Measurements from ENCODE around the gene CHST11.

DNA sequence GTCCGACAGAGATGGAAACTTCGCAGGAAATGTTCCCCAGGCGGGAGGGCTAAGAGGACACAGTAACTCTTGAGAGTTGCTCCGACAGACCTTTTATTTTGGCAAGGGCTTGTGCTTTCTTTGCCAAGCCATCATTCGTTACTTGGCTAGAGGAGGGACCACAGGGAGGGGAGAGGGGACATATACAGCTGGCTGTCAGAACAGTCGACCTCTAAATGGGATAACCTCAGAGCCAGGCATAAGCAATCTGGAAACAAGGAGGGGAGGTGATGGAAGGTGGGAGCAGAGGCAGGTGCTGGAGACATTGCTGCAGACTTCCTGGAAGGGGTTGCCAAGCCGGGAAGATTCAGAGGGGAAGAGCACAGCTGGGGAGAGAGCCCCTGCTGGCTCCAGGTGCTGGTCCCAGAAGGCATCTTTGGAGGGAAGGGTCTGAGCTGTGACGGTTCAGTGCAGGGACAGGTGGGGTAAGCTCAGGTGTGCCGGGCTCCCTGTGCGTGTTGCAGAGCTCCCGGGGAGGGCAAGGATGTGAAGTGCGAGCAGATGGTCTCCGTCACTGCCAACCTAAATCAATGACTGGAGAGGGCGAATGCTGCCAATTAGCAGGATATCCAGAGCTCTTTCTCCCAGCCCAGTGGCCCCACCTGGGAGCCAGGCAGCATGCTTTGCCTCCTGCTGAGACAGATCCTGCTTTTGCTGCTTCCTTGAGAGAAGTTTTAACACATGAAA is 50.1 kb downstream of the CHST11 start:
- TF ChIP-seq, protein P1, sequence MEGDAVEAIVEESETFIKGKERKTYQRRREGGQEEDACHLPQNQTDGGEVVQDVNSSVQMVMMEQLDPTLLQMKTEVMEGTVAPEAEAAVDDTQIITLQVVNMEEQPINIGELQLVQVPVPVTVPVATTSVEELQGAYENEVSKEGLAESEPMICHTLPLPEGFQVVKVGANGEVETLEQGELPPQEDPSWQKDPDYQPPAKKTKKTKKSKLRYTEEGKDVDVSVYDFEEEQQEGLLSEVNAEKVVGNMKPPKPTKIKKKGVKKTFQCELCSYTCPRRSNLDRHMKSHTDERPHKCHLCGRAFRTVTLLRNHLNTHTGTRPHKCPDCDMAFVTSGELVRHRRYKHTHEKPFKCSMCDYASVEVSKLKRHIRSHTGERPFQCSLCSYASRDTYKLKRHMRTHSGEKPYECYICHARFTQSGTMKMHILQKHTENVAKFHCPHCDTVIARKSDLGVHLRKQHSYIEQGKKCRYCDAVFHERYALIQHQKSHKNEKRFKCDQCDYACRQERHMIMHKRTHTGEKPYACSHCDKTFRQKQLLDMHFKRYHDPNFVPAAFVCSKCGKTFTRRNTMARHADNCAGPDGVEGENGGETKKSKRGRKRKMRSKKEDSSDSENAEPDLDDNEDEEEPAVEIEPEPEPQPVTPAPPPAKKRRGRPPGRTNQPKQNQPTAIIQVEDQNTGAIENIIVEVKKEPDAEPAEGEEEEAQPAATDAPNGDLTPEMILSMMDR (conservative IDR thresholded peaks at IDR 0.05; ENCODE audit: low read depth, low read length), result no peak
- TF ChIP-seq EZH2 (IDR thresholded peaks at IDR 0.05; ENCODE audit: borderline replicate concordance, low read depth, low read length, poor library complexity, severe bottlenecking), result no peak

Data from A673 (cell line).